GM19238 (cell line): ENCODE measurements around the gene PHF10.
"Not testable (repeated sequence)": the region's sequence is repeated elsewhere in the genome, so short reads cannot be mapped to it uniquely, and the experiment has no call there.

Experiments used
- DNase-seq: peaks from one replicate; pipeline ENCODE4 v3.0.0; 2011; ENCODE audit warnings: low spot score; ENCODE audit not compliant: insufficient read length

Gene PHF10

GRCh38 chr6:169724494-169725124 lies at the start of gene PHF10:
Gene PHF10 (minus strand): TSS chr6:169724500. CDS start chr6:169723931, 569 bp downstream.
- peak; percentile 58 for DNase-seq

- no peak for DNase-seq
Measured at GRCh38 chr6:169766921-169767736, 42.8 kb upstream of the PHF10 start.

- DNase-seq = no peak
Measured at GRCh38 chr6:169766232-169766631, 41.9 kb upstream of the PHF10 start.

- DNase-seq = not testable (repeated sequence)
Measured at GRCh38 chr6:169765789-169766188, 41.5 kb upstream of the PHF10 start.

GRCh38 chr6:169763881-169764280 lies 39.6 kb upstream of the PHF10 start:
- DNase-seq = no peak

- DNase-seq = no peak
Measured at GRCh38 chr6:169763308-169763707, 39.0 kb upstream of the PHF10 start.

- DNase-seq = no peak
Measured at GRCh38 chr6:169755162-169755561, 30.9 kb upstream of the PHF10 start.

- no peak for DNase-seq
Measured at GRCh38 chr6:169752074-169752623, 27.8 kb upstream of the PHF10 start.

- peak; percentile 86 for DNase-seq
Measured at GRCh38 chr6:169751242-169752073, 27.2 kb upstream of the PHF10 start, which contains the start of the genes DYNLT2 and ERMARD. Gene DYNLT2 (minus strand): TSS chr6:169751572. CDS start chr6:169751458, 114 bp downstream. Gene ERMARD (plus strand): TSS chr6:169751622. CDS start chr6:169751658, 36 bp downstream.

GRCh38 chr6:169746556-169746955 lies 22.3 kb upstream of the PHF10 start:
- no peak for DNase-seq

- DNase-seq = no peak
Measured at GRCh38 chr6:169745405-169745804, 21.1 kb upstream of the PHF10 start.

- DNase-seq = no peak
Measured at GRCh38 chr6:169741344-169741743, 17.0 kb upstream of the PHF10 start.

- no peak for DNase-seq
Measured at GRCh38 chr6:169738976-169739529, 14.8 kb upstream of the PHF10 start.

- no peak for DNase-seq
Measured at GRCh38 chr6:169738204-169738975, 14.1 kb upstream of the PHF10 start.

- DNase-seq = no peak
Measured at GRCh38 chr6:169729961-169730360, 5.7 kb upstream of the PHF10 start.

GRCh38 chr6:169726963-169727362 lies 2.7 kb upstream of the PHF10 start:
- DNase-seq = no peak

- DNase-seq = no peak
Measured at GRCh38 chr6:169726049-169726400, 1.7 kb upstream of the PHF10 start.

GRCh38 chr6:169725125-169726048 lies 1.1 kb upstream of the PHF10 start:
- no peak for DNase-seq

- peak; percentile 46 for DNase-seq
Measured at GRCh38 chr6:169723991-169724493, 258 bp downstream of the PHF10 start.
